HepG2 (cell line): ENCODE results near the gene TPSB2.

ENCODE experiments used
- ARHGAP35 ChIP-seq: sonication (generic); formaldehyde crosslinking; IDR thresholded peaks from 2 replicates; pipeline ENCODE4 v1.9.0; 2022; ENCODE audit warnings: mild to moderate bottlenecking, inconsistent platforms, moderate library complexity, missing genetic modification reagents, borderline replicate concordance
- CTCF ChIP-seq: sonication (generic); formaldehyde crosslinking; IDR thresholded peaks from 2 replicates; pipeline ENCODE4 v1.5.0; 2020; ENCODE audit warnings: mild to moderate bottlenecking, missing genetic modification reagents, moderate library complexity
- SMAD3 ChIP-seq: sonication (generic); formaldehyde crosslinking; IDR thresholded peaks from 2 replicates; pipeline ENCODE4 v1.4.0; 2020; ENCODE audit warnings: missing genetic modification reagents
- SNRNP70 ChIP-seq: fragments of 200-400 bp; formaldehyde crosslinking; IDR thresholded peaks from 2 replicates; pipeline ENCODE4 v1.6.1; 2017; ENCODE audit warnings: mild to moderate bottlenecking, low read depth, low read length, moderate library complexity

GRCh38 chr16:1197237-1197866, 32.6 kb downstream of the TPSB2 start:
- TF ChIP-seq SNRNP70 (no peak), CTCF (CRISPR knock-in tag) (no peak), SMAD3 (CRISPR knock-in tag) (no peak), ARHGAP35 (CRISPR knock-in tag) (no peak)
